GM12892 (cell line): ENCODE results near the gene LGR6.

ENCODE experiments used
- POLR2A ChIP-seq: IDR thresholded peaks from 2 replicates; pipeline ENCODE4 v1.6.1; 2011; ENCODE audit warnings: low read depth, low read length, control low read depth
- POLR2AphosphoS5 ChIP-seq: IDR thresholded peaks from 2 replicates; pipeline ENCODE4 v1.6.1; 2011; ENCODE audit warnings: low read depth, low read length, control low read depth

- TF ChIP-seq POLR2AphosphoS5 (no peak), POLR2A (no peak)
Observed at GRCh38 chr1:202285908-202286307, 92.3 kb downstream of the LGR6 start.
